ENCODE data around the gene CCDC102B. TPM values are rescaled to one million over a fixed set of nuclear protein-coding genes. Genes with fewer than 3 reads are reported as not detected.

Gene CCDC102B
- total RNA-seq, 1 donor from 2014 or later, result 8.1 TPM

- peaks cover 4% of the 10 kb centered on the region for H3K36me3 Mint-ChIP-seq (ENCODE audit: unreplicated experiment)
- H3K4me3 Mint-ChIP-seq (ENCODE audit: unreplicated experiment), result no peak overlapping the region
- H3K9me3 Mint-ChIP-seq (ENCODE audit: unreplicated experiment), result peaks cover 2% of the 10 kb centered on the region
- H3K4me1 Mint-ChIP-seq (ENCODE audit: low read depth, unreplicated experiment), result peaks cover 8% of the 10 kb centered on the region
- H3K27me3 Mint-ChIP-seq (ENCODE audit: unreplicated experiment), result no peaks in the 10 kb centered on the region
- DNase-seq, result no peak
- no peak overlapping the region for H3K27ac Mint-ChIP-seq (ENCODE audit: unreplicated experiment)
- no peak for TF ChIP-seq CTCF (IDR thresholded peaks at IDR 0.05; ENCODE audit: partially characterized antibody, unreplicated experiment)
Observed at GRCh38 chr18:68793951-68794350, 3.9 kb upstream of the CCDC102B start.

DNA sequence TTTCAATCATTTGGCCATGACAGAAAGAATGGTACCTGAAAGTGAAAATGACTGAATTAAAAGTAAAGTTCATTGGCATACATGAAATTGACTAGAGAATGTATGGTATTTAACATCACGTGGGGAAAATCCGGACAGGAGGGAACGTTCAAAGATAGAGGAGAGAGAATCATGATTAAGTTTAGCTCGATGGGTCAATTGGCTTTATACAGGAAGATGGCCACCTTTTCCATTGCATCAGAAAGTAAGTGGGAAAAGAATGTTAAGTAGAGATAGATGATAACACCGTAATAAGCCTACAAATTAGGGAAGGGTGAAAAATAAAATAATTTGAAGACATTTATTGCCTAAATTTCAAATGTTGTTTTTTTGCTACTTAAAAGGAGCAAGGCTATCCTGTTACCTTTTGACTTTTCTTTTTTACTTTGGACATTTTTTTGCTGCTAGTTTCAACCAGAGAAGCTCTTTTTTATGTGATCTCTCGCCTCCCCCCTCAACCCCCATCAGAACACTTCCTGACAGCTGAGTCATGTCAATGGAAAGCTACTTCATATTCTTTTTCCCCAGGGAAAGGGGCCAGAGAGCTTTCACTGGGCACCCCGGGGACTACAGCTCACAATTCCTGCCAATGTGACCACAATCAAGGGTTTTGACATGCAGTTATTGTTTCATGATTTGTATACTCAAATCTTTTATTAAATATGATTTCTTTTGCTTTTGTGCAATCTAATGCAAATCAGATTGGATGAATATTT is 767 bp upstream of the CCDC102B start:
- Mint-ChIP-seq H3K27me3 (ENCODE audit: unreplicated experiment) (no peaks in the 10 kb centered on the region), H3K36me3 (ENCODE audit: unreplicated experiment) (no peaks in the 10 kb centered on the region), H3K9me3 (ENCODE audit: unreplicated experiment) (no peaks in the 10 kb centered on the region), H3K4me3 (ENCODE audit: unreplicated experiment) (no peak overlapping the region), H3K4me1 (ENCODE audit: low read depth, unreplicated experiment) (peaks cover 8% of the 10 kb centered on the region), H3K27ac (ENCODE audit: unreplicated experiment) (no peak overlapping the region)
- peak; percentile 44 for DNase-seq
- TF ChIP-seq CTCF (IDR thresholded peaks at IDR 0.05; ENCODE audit: partially characterized antibody, unreplicated experiment), result no peak

DNA sequence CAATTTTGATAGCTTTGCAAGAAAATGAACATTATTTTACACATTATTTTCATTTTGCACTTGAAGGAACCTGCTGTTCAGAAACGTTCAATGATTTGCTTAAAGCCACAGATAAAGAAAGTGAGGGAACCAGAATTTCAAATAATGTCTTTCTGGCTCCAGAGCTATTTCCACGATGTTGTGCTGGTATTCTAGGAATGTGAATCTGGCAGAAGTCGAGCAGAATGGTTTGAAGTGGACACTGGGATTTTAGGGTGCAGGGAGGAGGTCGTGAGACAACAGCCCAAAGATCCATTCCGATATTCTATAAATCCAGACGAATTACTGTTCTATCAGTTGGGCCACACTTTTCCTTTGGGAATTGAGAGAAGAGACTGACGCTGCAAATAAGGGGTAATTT is 2.2 kb downstream of the CCDC102B start:
- Mint-ChIP-seq H3K27me3 (ENCODE audit: unreplicated experiment) (no peaks in the 10 kb centered on the region), H3K9me3 (ENCODE audit: unreplicated experiment) (no peaks in the 10 kb centered on the region), H3K4me3 (ENCODE audit: unreplicated experiment) (no peak overlapping the region), H3K36me3 (ENCODE audit: unreplicated experiment) (no peaks in the 10 kb centered on the region), H3K27ac (ENCODE audit: unreplicated experiment) (no peak overlapping the region), H3K4me1 (ENCODE audit: low read depth, unreplicated experiment) (peaks cover 15% of the 10 kb centered on the region)
- no peak for DNase-seq
- no peak for TF ChIP-seq CTCF (IDR thresholded peaks at IDR 0.05; ENCODE audit: partially characterized antibody, unreplicated experiment)

DNA sequence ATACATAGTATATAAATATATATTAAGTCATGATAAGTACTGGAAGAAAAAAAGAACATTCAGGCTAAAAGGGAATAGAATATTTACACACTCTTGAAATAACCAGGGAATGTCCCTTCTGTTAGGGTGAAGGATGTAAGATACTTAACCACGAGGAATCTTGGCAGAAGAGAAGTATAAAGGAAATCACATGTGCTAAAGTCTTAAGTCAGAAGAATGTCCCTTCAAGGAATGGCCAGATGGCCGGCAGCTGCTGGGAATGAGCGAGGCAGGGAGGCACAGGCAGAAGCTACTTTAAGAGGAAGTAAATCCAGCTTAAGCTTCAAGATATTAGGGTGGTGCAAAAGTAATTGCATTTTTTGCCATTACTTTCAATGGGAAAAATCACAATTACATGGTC is 5.5 kb downstream of the CCDC102B start:
- Mint-ChIP-seq H3K36me3 (ENCODE audit: unreplicated experiment) (no peaks in the 10 kb centered on the region), H3K27me3 (ENCODE audit: unreplicated experiment) (no peaks in the 10 kb centered on the region), H3K4me1 (ENCODE audit: low read depth, unreplicated experiment) (peaks cover 14% of the 10 kb centered on the region), H3K4me3 (ENCODE audit: unreplicated experiment) (peak overlapping the region; percentile 27), H3K9me3 (ENCODE audit: unreplicated experiment) (no peaks in the 10 kb centered on the region), H3K27ac (ENCODE audit: unreplicated experiment) (peak overlapping the region; percentile 41)
- DNase-seq, result no peak
- TF ChIP-seq CTCF (IDR thresholded peaks at IDR 0.05; ENCODE audit: partially characterized antibody, unreplicated experiment), result no peak

GRCh38 chr18:68817584-68817983 is 19.7 kb downstream of the CCDC102B start:
- H3K27ac Mint-ChIP-seq (ENCODE audit: unreplicated experiment), result no peak overlapping the region
- no peaks in the 10 kb centered on the region for H3K36me3 Mint-ChIP-seq (ENCODE audit: unreplicated experiment)

More at GRCh38 chr18:68817584-68817983, 19.7 kb downstream of the CCDC102B start:
- Mint-ChIP-seq H3K27me3 (ENCODE audit: unreplicated experiment) (no peaks in the 10 kb centered on the region), H3K9me3 (ENCODE audit: unreplicated experiment) (no peaks in the 10 kb centered on the region), H3K4me3 (ENCODE audit: unreplicated experiment) (no peak overlapping the region), H3K4me1 (ENCODE audit: low read depth, unreplicated experiment) (peaks cover 6% of the 10 kb centered on the region)
- no peak for TF ChIP-seq CTCF (IDR thresholded peaks at IDR 0.05; ENCODE audit: partially characterized antibody, unreplicated experiment)
- DNase-seq, result no peak
